ENCODE results near the gene RADIL. TPM values are rescaled to one million over a fixed set of nuclear protein-coding genes. Genes with fewer than 3 reads are reported as not detected.
A peak's percentile ranks its signal among the peaks of the same experiment; 100 is the strongest.

Gene RADIL
- total RNA-seq, 2 donors from 2014 or later, result 7.7 to 16.0 TPM

DNA sequence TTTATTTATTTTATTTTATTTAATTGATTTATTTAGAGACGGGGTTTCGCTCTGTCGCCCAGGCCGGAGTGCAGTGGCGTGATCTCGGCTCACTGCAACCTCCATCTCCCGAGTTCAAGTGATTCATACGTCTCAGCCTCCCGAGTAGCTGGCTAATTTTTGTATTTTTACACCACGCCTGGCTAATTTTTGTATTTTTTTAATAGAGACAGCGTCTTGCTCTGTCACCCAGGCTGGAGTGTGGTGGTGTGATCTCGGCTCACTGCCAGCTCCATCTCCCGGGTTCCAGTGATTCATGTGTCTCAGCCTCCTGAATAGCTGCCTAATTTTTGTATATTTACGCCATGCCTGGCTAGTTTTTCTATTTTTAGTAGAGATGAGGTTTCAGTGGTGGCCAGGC is 73.8 kb downstream of the RADIL start:
- peak overlapping the region in 1 of 2 donors; percentile 71 for H3K27ac ChIP-seq

DNA sequence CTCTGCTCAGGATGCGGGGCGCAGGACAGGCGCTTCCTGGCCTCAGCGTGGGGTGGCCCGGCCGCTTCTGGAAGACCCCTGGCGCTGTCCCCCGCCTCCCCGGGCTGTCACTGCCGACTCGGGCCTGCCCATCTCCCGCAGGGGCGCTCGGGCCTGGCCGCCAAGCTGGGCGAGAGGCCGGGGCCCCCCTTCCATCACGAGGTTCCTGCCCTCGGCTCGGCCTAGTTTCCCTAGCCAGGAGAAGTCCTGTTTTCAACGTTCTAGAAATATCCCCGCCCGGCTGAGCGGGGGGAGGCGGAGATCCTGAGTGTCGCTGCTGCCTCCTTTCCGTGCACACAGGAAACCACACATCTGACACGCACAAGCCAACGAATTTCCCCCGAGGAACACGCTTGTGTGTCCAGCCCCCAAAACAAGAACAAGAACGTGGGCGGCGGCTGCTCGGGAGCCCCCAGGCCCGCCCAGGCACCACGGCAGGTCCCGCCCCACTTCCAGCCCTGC is 74.4 kb downstream of the RADIL start:
- no peaks in the 10 kb centered on the region for H3K4me1 ChIP-seq
- H3K4me3 ChIP-seq, result peak overlapping the region in 1 of 2 donors; percentile 14
- no peaks in the 10 kb centered on the region for H3K36me3 ChIP-seq
- TF ChIP-seq, protein P1, sequence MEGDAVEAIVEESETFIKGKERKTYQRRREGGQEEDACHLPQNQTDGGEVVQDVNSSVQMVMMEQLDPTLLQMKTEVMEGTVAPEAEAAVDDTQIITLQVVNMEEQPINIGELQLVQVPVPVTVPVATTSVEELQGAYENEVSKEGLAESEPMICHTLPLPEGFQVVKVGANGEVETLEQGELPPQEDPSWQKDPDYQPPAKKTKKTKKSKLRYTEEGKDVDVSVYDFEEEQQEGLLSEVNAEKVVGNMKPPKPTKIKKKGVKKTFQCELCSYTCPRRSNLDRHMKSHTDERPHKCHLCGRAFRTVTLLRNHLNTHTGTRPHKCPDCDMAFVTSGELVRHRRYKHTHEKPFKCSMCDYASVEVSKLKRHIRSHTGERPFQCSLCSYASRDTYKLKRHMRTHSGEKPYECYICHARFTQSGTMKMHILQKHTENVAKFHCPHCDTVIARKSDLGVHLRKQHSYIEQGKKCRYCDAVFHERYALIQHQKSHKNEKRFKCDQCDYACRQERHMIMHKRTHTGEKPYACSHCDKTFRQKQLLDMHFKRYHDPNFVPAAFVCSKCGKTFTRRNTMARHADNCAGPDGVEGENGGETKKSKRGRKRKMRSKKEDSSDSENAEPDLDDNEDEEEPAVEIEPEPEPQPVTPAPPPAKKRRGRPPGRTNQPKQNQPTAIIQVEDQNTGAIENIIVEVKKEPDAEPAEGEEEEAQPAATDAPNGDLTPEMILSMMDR (IDR thresholded peaks at IDR 0.05), result no peak
- H3K27me3 ChIP-seq, result no peaks in the 10 kb centered on the region
- H3K9me3 ChIP-seq, result no peaks in the 10 kb centered on the region
- peak overlapping the region in 1 of 2 donors; percentile 71 for H3K27ac ChIP-seq
- DNase-seq (ENCODE audit: low spot score), result no peak

More for the DNA sequence above, 73.8 kb downstream of the RADIL start:
- Histone ChIP-seq H3K4me1 (no peaks in the 10 kb centered on the region), H3K27me3 (no peaks in the 10 kb centered on the region), H3K36me3 (no peaks in the 10 kb centered on the region), H3K4me3 (no peak overlapping the region), H3K9me3 (no peaks in the 10 kb centered on the region)
- DNase-seq (ENCODE audit: low spot score), result no peak
- TF ChIP-seq, protein P1 (IDR thresholded peaks at IDR 0.05), result no peak

DNA sequence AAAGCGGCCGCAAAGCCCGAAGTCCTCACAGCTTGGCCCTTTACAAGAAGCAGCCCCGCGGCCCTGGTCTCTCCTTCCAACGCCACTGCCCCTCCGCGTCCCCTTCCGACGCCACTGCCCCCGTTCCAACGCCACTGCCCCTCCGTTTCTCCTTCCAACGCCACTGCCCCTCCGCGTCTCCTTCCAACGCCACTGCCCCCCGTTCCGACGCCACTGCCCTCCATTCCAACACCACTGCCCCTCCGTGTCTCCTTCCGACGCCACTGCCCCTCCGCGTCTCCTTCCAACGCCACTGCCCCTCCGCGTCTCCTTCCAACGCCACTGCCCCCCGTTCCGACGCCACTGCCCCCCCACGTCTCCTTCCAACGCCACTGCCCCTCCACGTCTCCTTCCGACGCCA is 75.0 kb downstream of the RADIL start:
- H3K27me3 ChIP-seq, result no peaks in the 10 kb centered on the region
- no peaks in the 10 kb centered on the region for H3K9me3 ChIP-seq
- H3K4me1 ChIP-seq, result no peaks in the 10 kb centered on the region
- DNase-seq (ENCODE audit: low spot score), result no peak
- H3K36me3 ChIP-seq, result no peaks in the 10 kb centered on the region
- TF ChIP-seq, protein P1 (IDR thresholded peaks at IDR 0.05), result no peak
- H3K27ac ChIP-seq, result peak overlapping the region in 1 of 2 donors; percentile 71
- no peak overlapping the region for H3K4me3 ChIP-seq

DNA sequence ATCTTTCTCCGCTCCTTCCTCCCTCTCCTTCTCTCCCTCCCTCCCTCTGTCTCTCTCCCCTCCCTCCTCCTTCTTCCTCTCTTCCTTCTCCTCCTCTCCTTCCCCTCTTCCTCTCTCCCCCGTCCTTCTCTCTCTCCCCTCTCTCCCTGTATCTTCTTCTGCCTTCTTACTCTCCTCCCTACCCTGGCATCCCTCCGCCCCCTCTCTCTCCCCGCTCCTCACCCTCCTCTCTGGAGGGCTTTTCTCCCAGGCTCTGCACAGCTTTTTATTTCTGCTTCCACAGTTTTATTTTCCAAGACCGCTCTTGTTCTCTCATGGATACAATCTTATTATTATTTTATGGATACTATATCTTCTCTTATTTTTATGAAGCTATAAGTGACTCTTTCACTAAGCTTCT is 75.5 kb downstream of the RADIL start:
- TF ChIP-seq, protein P1 (IDR thresholded peaks at IDR 0.05), result no peak
- Histone ChIP-seq H3K4me3 (no peak overlapping the region), H3K9me3 (no peaks in the 10 kb centered on the region), H3K4me1 (no peaks in the 10 kb centered on the region), H3K27me3 (no peaks in the 10 kb centered on the region), H3K27ac (peak overlapping the region in 1 of 2 donors; percentile 71), H3K36me3 (no peaks in the 10 kb centered on the region)
- no peak for DNase-seq (ENCODE audit: low spot score)

- peak overlapping the region in 1 of 2 donors; percentile 71 for H3K27ac ChIP-seq
- TF ChIP-seq, protein P1 (IDR thresholded peaks at IDR 0.05), result no peak
- H3K36me3 ChIP-seq, result no peaks in the 10 kb centered on the region
- no peaks in the 10 kb centered on the region for H3K4me1 ChIP-seq
- H3K27me3 ChIP-seq, result no peaks in the 10 kb centered on the region
- H3K9me3 ChIP-seq, result no peaks in the 10 kb centered on the region
- DNase-seq (ENCODE audit: low spot score), result no peak
- H3K4me3 ChIP-seq, result no peak overlapping the region
Measured at GRCh38 chr7:4807598-4808016, 75.9 kb downstream of the RADIL start.

- Histone ChIP-seq H3K27ac (peak overlapping the region in 1 of 2 donors; percentile 71), H3K36me3 (no peaks in the 10 kb centered on the region), H3K27me3 (no peaks in the 10 kb centered on the region), H3K4me1 (no peaks in the 10 kb centered on the region), H3K9me3 (no peaks in the 10 kb centered on the region), H3K4me3 (no peak overlapping the region)
- DNase-seq (ENCODE audit: low spot score), result no peak
- TF ChIP-seq, protein P1 (IDR thresholded peaks at IDR 0.05), result no peak
Measured at GRCh38 chr7:4806983-4807597, 76.4 kb downstream of the RADIL start.

All from right atrium auricular region (tissue), 2 donors.